ENCODE results near the gene SCLY.
A peak's percentile ranks its signal among the peaks of the same experiment; 100 is the strongest.
"Not testable (repeated sequence)": the region's sequence is repeated elsewhere in the genome, so short reads cannot be mapped to it uniquely, and the experiment has no call there.

SCLY gene

GRCh38 chr2:238105506-238106338, 44.9 kb downstream of the SCLY start:
- no peak for FAIRE-seq
- DNase-seq (ENCODE audit: extremely low spot score, insufficient read length, low read depth): no peak

DNA sequence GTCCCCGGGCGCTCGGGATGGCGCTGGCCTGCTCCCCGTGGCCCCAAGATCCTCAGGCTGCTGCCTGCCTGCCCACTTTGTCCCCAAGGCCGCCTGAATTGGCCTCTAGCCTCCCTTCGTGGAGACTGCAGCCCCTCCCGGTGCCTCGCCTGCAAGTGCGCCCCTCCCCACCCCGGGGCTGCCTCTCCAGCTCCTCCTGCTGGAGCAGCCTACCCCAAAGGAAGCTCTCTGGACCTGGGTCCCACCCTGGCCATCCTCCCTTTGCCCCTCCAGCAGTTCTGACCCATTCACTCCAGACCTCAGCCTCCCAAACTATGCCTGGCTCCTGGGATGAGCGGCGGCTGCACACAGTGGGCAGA, 45.5 kb downstream of the SCLY start:
- DNase-seq (ENCODE audit: extremely low spot score, insufficient read length, low read depth) (no peak), FAIRE-seq (no peak)

DNA sequence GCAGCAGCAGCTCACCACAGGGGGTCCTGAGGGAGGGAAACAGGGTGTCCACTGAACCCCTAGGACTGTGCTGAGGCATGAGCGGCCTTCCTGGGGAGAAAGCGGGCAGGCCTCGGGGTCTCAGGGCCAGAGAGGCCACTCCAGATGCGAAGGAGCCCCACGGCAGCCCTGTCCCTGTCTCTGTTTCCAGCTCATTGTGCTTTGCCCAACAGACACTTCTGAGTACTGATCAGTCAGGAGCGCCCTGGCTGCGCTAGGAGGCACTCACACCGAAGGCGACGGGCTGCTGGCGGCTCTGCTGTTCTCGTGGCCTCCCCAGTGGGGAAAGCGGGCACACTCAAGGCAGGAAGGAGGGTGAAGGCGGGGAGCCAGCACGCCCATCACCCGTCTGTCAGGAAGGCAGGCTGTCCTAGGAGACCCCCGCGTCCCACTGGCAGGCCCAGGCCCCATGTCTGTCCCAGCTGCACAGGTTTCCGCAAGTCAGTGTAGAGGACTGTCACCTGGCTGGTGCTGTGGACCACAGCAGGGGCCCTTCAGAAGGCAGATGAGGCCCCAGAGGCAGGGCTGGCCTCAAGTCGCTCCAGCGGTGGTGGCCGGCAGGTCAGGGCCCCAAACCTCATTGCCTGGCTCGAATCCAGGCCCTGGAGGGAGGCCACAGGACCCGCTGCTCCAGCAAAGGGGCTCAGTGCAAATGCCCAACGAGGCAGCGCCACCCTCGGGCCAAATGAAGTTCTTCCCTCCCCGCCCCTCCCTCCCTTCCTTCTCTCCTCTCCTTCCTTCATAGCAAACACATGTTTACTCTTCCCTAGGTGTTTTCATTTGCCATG, 46.1 kb downstream of the SCLY start:
- FAIRE-seq: no peak
- DNase-seq (ENCODE audit: extremely low spot score, insufficient read length, low read depth): no peak

DNA sequence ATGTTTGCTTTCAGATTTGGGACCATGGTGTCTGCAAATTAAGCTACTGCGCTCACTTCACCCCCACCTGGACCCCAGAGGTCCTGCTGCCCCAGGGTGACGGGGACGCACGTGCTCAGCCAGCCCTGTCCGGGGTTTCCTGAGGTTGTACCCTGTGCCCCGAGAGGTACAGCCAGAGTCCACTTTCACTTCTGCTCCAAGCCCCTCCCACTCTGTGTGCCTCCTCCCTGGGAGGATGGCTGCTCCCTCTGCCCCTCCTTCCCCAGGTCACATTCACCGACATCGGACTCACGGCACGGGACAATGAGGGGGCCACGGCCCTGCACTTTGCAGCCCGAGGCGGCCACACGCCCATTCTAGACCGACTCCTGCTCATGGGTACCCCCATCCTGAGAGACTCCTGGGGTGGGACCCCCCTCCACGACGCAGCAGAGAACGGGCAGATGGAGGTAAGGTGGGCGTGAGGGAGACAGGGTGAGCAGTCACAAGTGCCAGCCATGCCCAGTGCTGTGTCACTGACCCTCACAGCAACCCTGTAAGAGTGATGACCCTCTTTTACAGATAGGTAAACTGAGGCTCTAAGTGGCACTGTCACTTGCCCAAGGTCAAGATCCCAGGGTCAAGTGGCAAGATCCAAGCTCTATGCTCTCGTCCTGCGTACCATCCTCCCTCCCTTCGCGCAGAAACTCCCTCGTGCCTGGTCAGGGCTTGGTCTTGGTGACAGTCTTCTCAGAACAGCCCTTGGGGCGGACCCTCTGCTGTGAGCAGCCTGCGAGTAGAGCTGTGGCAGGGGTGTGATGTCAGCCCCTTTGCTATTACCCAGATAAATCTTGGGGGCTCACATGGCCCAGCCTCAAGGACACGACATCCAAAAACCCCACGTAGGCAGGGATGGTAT, 47.0 kb downstream of the SCLY start:
- DNase-seq (ENCODE audit: extremely low spot score, insufficient read length, low read depth): peak; percentile 76
- peak; percentile 97 for FAIRE-seq

- peak; percentile 46 for DNase-seq (ENCODE audit: extremely low spot score, insufficient read length, low read depth)
- peak; percentile 74 for FAIRE-seq
These were observed 47.8 kb downstream of the SCLY start for GRCh38 chr2:238108423-238109183.

DNA sequence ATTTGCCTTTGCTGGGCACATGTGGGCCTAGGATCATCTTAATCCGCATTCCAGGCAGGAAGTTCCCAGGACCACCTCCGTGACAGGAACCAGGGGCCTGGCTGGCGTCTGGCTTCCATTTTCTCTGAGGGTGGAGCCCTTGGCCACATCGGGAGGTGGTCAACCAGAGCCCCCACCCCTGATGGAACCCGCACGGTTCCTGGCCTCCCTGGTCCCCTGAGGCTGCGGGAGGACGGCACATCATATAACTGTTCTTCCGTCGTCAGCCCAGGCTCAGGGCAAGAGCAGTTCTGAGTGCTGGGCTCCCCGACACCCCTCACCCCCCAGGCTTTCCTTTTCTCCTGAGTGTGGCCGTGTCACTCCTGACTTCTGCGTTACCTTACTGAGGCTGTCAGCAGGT, 52.8 kb downstream of the SCLY start:
- FAIRE-seq: no peak
- no peak for DNase-seq (ENCODE audit: extremely low spot score, insufficient read length, low read depth)

GRCh38 chr2:238114331-238114841, 53.6 kb downstream of the SCLY start:
- DNase-seq (ENCODE audit: extremely low spot score, insufficient read length, low read depth): no peak
- FAIRE-seq: no peak

- DNase-seq (ENCODE audit: extremely low spot score, insufficient read length, low read depth): no peak
- FAIRE-seq: no peak
These were observed 54.3 kb downstream of the SCLY start for GRCh38 chr2:238114851-238115660.

DNA sequence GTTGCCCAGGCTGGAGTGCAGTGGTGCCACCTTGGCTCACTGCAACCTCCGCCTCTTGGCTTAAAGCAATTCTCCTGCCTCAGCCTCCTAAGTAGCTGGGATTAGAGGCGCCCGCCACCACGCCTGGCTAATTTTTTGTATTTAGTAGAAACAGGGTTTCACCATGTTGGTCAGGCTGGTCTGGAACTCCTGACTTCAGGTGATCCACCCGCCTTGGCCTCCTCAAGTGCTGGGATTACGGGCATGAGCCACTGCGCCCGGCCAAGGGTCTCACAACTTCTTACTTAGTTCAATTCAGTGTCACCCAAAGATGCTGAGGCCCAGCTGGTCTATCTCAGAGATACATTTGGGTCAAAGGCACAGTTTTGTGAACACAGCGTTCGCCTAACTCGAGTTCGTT, 54.9 kb downstream of the SCLY start:
- DNase-seq (ENCODE audit: extremely low spot score, insufficient read length, low read depth); FAIRE-seq: not testable (repeated sequence)

DNA sequence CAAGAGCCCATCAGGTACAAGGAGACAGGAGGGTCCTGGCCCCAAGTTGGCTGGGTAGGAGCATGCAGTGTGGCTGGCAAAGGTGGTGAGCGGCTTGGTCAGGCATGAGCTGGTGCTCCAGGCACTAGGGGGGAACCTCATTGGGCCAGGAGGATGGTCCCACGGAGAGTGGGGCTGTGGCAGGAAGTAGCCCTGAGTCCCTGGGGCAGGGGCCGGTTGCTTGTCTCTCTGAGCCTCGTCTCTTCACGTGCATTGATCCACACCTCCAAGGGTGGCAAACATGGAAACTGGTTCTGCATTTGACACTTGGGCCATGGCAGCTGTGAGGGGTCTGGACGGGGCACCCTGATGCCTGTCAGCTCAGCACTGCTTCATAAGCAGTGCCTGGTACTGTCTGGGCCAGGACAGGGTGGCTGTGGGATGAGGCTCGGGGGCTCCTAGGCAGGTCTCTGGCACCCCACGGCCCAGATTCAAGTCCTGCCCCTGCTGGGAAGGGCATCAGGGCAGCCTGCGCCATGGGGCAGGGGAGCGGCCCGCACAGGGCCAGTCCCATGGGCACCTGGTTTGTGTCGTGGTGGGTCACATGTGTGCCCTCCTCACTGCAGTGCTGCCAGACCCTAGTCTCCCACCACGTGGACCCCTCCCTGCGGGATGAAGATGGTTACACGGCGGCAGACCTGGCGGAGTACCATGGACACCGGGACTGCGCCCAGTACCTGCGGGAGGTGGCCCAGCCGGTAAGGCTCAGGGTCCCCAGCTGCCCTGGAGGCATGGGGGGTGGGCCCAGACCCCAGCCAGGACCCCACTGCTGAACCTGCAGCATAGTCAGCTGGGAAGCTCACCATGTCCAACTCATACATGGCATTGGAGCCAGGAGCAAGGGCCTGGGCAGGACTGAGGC, 55.7 kb downstream of the SCLY start:
- FAIRE-seq: no peak
- no peak for DNase-seq (ENCODE audit: extremely low spot score, insufficient read length, low read depth)

DNA sequence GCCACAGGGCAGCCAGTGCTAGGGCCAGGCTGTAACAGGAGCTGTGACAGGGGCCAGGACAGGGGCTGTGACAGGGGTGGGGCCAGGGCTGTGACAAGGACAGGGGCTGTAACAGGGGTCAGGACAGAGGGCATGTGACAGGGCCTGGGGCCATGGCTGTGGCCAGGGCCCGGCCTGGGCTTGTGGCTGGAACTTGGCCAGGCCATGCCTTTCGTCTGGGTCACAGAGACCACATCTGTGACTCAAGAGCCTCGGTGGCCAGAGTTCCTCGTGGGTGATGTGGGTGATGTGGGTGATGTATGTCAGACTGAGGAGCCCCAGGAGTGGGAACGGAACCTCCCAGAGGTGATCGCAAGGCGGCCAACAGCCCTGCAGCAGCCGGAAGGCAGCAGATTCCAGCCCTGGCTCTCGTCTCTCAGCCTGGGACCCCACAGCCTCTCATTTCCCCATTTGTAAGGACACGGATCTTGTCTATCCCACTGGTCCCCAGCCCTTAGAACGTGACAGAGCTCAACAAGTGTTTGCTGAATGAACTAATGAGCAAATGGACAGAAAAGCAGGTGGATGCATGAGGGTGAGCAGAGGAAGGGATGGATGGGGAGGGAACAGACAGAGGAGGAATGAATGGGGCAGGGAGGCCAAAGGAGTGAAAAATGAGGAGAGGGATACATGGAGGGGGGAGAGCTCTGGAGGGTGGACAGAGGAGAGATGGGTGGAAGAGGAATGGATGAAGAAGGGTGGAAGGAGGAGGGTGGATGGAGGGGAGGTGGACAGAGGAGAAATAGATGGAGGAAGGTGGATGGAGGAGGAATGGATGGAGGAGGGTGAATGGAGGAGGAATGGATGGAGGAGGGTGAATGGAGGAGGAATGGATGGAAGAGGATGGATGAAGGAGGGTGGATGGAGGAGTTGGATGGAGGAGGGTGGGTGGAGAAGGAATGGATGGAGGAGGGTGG, 56.7 kb downstream of the SCLY start:
- FAIRE-seq: no peak
- no peak for DNase-seq (ENCODE audit: extremely low spot score, insufficient read length, low read depth)

DNA sequence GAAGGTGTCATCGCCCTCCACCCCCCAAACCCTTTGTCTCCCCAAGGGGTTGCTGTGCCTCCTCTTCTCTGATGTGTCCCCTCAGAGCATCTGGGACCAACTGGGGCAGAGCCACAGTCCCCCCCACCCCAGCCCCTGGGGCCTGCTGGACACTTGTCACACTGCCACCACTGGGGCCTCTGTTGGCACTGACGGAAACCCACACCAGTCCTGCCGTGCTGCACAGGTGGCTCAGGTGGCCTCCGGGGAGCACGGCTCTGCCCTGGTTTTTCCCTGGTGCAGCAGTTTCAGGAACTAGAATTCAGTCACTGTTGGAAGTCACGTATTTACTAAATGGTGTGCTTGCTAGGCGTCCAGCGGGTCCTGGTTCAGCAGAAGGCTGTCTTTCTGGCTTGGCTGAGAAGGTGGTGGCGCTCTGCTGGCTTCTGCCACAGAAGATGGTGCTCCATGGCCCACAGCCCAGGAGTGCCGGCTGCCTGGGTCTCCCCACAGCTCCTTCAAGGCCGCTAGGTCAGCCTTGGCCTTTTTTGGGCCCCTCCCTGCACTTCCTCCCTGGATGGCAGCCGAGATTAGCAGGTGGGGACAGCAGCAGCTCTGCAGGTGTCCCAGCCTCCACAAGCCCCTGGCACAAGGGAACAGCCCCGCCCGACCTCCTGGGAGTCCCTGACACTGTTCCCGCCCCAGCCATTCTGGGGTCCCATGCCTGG, 59.1 kb downstream of the SCLY start:
- FAIRE-seq: no peak
- no peak for DNase-seq (ENCODE audit: extremely low spot score, insufficient read length, low read depth)

- DNase-seq (ENCODE audit: extremely low spot score, insufficient read length, low read depth): no peak
These were observed 59.9 kb downstream of the SCLY start for GRCh38 chr2:238120463-238121298.

DNA sequence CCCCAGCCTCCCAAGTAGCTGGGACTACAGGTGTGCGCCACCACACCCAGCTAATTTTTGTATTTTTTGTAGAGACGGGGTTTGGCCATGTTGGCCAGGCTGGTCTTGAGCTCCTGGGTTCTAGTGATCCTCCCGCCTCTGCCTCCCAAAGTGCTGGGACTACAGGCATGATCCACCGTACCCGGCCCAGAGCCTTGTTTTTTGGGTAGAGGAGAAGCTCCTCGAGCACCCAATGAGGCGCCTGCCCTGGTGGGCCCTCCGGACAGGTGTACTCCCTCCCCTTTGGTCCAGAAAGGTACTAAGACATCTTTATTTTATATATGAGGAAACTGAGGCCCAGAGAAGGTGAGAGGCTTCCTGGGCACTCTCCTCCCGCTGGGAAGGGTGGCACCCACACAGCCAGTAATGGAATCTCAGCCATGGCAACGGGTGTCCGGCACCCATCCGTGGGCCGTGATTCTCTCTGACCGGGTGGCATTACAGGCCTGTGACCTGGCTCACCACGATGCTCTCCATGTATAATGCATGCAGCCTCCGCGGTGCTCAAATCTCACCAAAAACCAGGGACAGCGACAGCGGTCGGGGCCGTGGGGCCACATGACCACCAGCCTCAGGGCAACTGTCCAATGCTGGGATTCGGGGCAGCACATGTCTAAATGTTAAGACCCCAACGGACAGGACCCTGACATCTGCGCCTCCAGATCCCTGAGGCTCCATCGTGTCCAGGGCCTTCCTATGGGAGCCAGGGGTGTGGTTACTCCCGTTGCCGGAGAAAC, 60.9 kb downstream of the SCLY start:
- no peak for FAIRE-seq

More at GRCh38 chr2:238120463-238121298, 59.9 kb downstream of the SCLY start:
- FAIRE-seq: no peak

More for the DNA sequence above, 60.9 kb downstream of the SCLY start:
- DNase-seq (ENCODE audit: extremely low spot score, insufficient read length, low read depth): no peak

Measured in GM18507 (cell line).